ENCODE data around the gene SEPTIN11. TPM values are rescaled to one million over a fixed set of nuclear protein-coding genes. Genes with fewer than 3 reads are reported as not detected.

Gene SEPTIN11
- total and polyA plus RNA-seq, 2 of the 8 experiments (the other 6 are each of a cell fraction or from before 2014, with no cell fraction given), result 32.2 to 110 TPM

- no peak overlapping the region for H3K27ac ChIP-seq (ENCODE audit: low read depth, low read length)
- H2BK120ac ChIP-seq (replicated peaks; ENCODE audit: low read depth, low read length), result no peak overlapping the region
- no peak overlapping the region for H2BK20ac ChIP-seq (ENCODE audit: low read length)
- H3K79me1 ChIP-seq (ENCODE audit: low read depth, low read length), result no peaks in the 10 kb centered on the region
- WGBS, 2 experiments (ENCODE audit: extremely low coverage in 1 of 2, insufficient coverage in 1 of 2, insufficient read length in 1 of 2, insufficient replicate concordance in 2 of 2, low coverage in 1 of 2, low lambda C conversion rate in 2 of 2, missing lambda C conversion rate in 1 of 2), result 89% methylated on average over 1 of the region's 1 CpG; no CpG with 5 or more reads in 1 of the 2 experiments
- no peak overlapping the region for H4K8ac ChIP-seq (ENCODE audit: extremely low read depth, insufficient read depth, low read length)
- no peak overlapping the region for H3K23ac ChIP-seq (ENCODE audit: insufficient read length)
- no peak for TF ChIP-seq ASH2L (IDR thresholded peaks at IDR 0.05; ENCODE audit: low read length)
- no peak for TF ChIP-seq USF2 (IDR thresholded peaks at IDR 0.05; ENCODE audit: low read length)
- no peak for TF ChIP-seq NRF1 (IDR thresholded peaks at IDR 0.05; ENCODE audit: low read depth, low read length)
- TF ChIP-seq YY1 (IDR thresholded peaks at IDR 0.05; ENCODE audit: low read depth, low read length), result no peak
- H3K9ac ChIP-seq (replicated peaks in 1 of 4; ENCODE audit: extremely low read depth in 1 of 4, low read depth in 3 of 4, low read length in 3 of 4), result no peak overlapping the region
- H3K4ac ChIP-seq (replicated peaks; ENCODE audit: insufficient read length, low read depth, low read length), result no peak overlapping the region
- H2BK15ac ChIP-seq (ENCODE audit: low read length), result no peak overlapping the region
- H4K5ac ChIP-seq (ENCODE audit: insufficient read length, low read depth, low read length), result no peak overlapping the region
- H4K91ac ChIP-seq (replicated peaks; ENCODE audit: insufficient read length, low read length), result no peak overlapping the region
- CTCF ChIA-PET (ENCODE audit: partially characterized antibody), result interaction anchor here (1.9 kb wide), 1 partner anchor 10 kb away, joined by 10 read pairs; no protein-coding TSS in a partner anchor
- H3K36me3 ChIP-seq (ENCODE audit: control insufficient read depth in 2 of 4, insufficient read depth in 4 of 4, low read length in 3 of 4), result no peaks in the 10 kb centered on the region
- no peak overlapping the region for H2BK5ac ChIP-seq (ENCODE audit: low read depth, low read length)
- H3K27me3 ChIP-seq (replicated peaks in 1 of 4; ENCODE audit: control insufficient read depth in 3 of 4, extremely low read depth in 1 of 4, insufficient read depth in 3 of 4, low read length in 3 of 4), result no peaks in the 10 kb centered on the region
- no peak overlapping the region for H2BK12ac ChIP-seq (ENCODE audit: low read depth, low read length)
- H3K4me2 ChIP-seq (ENCODE audit: insufficient read depth in 1 of 2, low read depth in 2 of 2, low read length in 2 of 2), result no peak overlapping the region
- H3K4me1 ChIP-seq (replicated peaks in 1 of 4; ENCODE audit: control insufficient read depth in 3 of 4, insufficient read depth in 4 of 4, low read length in 3 of 4), result no peaks in the 10 kb centered on the region
- H3K9me3 ChIP-seq (ENCODE audit: insufficient read depth in 2 of 2, low read depth in 1 of 2, low read length in 1 of 2), result peaks cover 3 to 4% of the 10 kb centered on the region in 2 experiments; a peak in 1 of 4 replicates
- no peaks in the 10 kb centered on the region for H3K23me2 ChIP-seq (ENCODE audit: low read depth, low read length)
- H3K79me2 ChIP-seq (ENCODE audit: control insufficient read depth in 1 of 2, insufficient read depth in 2 of 2, low read length in 2 of 2), result no peaks in the 10 kb centered on the region
- no peak overlapping the region for H3K18ac ChIP-seq (ENCODE audit: extremely low read depth, low read length)
- no peak overlapping the region for H3K56ac ChIP-seq (replicated peaks; ENCODE audit: insufficient read length, low read depth, low read length)
- no peaks in the 10 kb centered on the region for H4K20me1 ChIP-seq (replicated peaks in 1 of 2; ENCODE audit: control insufficient read depth in 1 of 2, insufficient read depth in 2 of 2, low read length in 2 of 2)
- no peak overlapping the region for H3K4me3 ChIP-seq (ENCODE audit: extremely low read depth in 1 of 4, insufficient read depth in 2 of 4, low read depth in 3 of 4, low read length in 4 of 4)
- DNase-seq (ENCODE audit: low read depth in 1 of 2, low spot score in 2 of 2) (no peak), FAIRE-seq (no peak)
- no peak overlapping the region for H2AK5ac ChIP-seq (ENCODE audit: low read depth, low read length)
- no peak overlapping the region for H3K14ac ChIP-seq (ENCODE audit: insufficient read length)
- H2AFZ ChIP-seq (ENCODE audit: low read length), result no peak overlapping the region
- POLR2A ChIA-PET (ENCODE audit: partially characterized antibody), result interaction anchor here (0.6 to 2.0 kb wide), 2 partner anchors 13 to 42 kb away, joined by 4 read pairs; no protein-coding TSS in a partner anchor
Observed at GRCh38 chr4:76905521-76905920, 44.0 kb upstream of the SEPTIN11 start.
